Measurements from ENCODE around the gene WDCP. TPM values are rescaled to one million over a fixed set of nuclear protein-coding genes. Genes with fewer than 3 reads are reported as not detected.
A peak's percentile ranks its signal among the peaks of the same experiment; 100 is the strongest.

Gene WDCP
- total RNA-seq, 2 experiments from 2014 or later: 20.2 to 23.0 TPM

- POLR2A ChIA-PET: interaction anchor here (0.6 kb wide), 1 partner anchor 138 kb away, joined by 3 read pairs; no protein-coding TSS in a partner anchor
- TF ChIP-seq CTCF (IDR thresholded peaks at IDR 0.05): no peak
- no peak for ATAC-seq
- Mint-ChIP-seq H3K36me3 (ENCODE audit: low read depth) (peaks cover 9% of the 10 kb centered on the region), H3K27me3 (no peaks in the 10 kb centered on the region), H3K27ac (no peak overlapping the region), H3K4me3 (no peak overlapping the region), H3K4me1 (ENCODE audit: low read depth) (peaks cover 3% of the 10 kb centered on the region), H3K9me3 (no peaks in the 10 kb centered on the region)
- intact Hi-C loops (cut with micrococcal nuclease): no loop called here
- CTCF ChIA-PET: interaction anchor here (2.4 kb wide), 1 partner anchor 61 kb away, joined by 9 read pairs; the partner anchor contains the start of gene TP53I3
- no peak for DNase-seq
Measured at GRCh38 chr2:24022975-24023575, 24.1 kb downstream of the WDCP start.

- POLR2A ChIA-PET: no interaction called here
- CTCF ChIA-PET: interaction anchor here (1.3 to 2.4 kb wide), 2 partner anchors 62 to 141 kb away, joined by 4 to 9 read pairs; partner anchors contain the start of gene TP53I3
- no peak for ATAC-seq
- Mint-ChIP-seq H3K27me3 (no peaks in the 10 kb centered on the region), H3K9me3 (no peaks in the 10 kb centered on the region), H3K4me1 (ENCODE audit: low read depth) (peaks cover 3% of the 10 kb centered on the region), H3K27ac (no peak overlapping the region), H3K36me3 (ENCODE audit: low read depth) (peaks cover 9% of the 10 kb centered on the region), H3K4me3 (no peak overlapping the region)
- intact Hi-C loops (cut with micrococcal nuclease): no loop called here
- TF ChIP-seq CTCF (IDR thresholded peaks at IDR 0.05): no peak
- no peak for DNase-seq
Measured at GRCh38 chr2:24022324-24022974, 24.7 kb downstream of the WDCP start.

GRCh38 chr2:24021122-24021998 lies 25.8 kb downstream of the WDCP start:
- DNase-seq: peak; percentile 43
- Mint-ChIP-seq H3K4me3 (no peak overlapping the region), H3K9me3 (no peaks in the 10 kb centered on the region), H3K4me1 (ENCODE audit: low read depth) (peaks cover 2% of the 10 kb centered on the region), H3K36me3 (ENCODE audit: low read depth) (peaks cover 9% of the 10 kb centered on the region), H3K27me3 (no peaks in the 10 kb centered on the region), H3K27ac (no peak overlapping the region)
- ChIA-PET CTCF (interaction anchor here (1.2 to 1.3 kb wide), 2 partner anchors 63 to 142 kb away, joined by 4 read pairs; partner anchors contain the start of gene TP53I3), POLR2A (no interaction called here)
- intact Hi-C loops (cut with micrococcal nuclease): no loop called here
- TF ChIP-seq CTCF (IDR thresholded peaks at IDR 0.05): peak; percentile 38
- ATAC-seq: peak; percentile 84

- H3K4me1 Mint-ChIP-seq (ENCODE audit: low read depth): no peaks in the 10 kb centered on the region
- no peak overlapping the region for H3K27ac Mint-ChIP-seq
- intact Hi-C loops (cut with micrococcal nuclease): no loop called here
- no peak for TF ChIP-seq CTCF (IDR thresholded peaks at IDR 0.05)
- peaks cover 7% of the 10 kb centered on the region for H3K36me3 Mint-ChIP-seq (ENCODE audit: low read depth)
- DNase-seq (no peak), ATAC-seq (no peak)
- no peaks in the 10 kb centered on the region for H3K9me3 Mint-ChIP-seq
- no peaks in the 10 kb centered on the region for H3K27me3 Mint-ChIP-seq
- POLR2A ChIA-PET: no interaction called here
- no peak overlapping the region for H3K4me3 Mint-ChIP-seq
- CTCF ChIA-PET: interaction anchor here (1.2 kb wide), 1 partner anchor 64 kb away, joined by 4 read pairs; the partner anchor contains the start of gene TP53I3
Measured at GRCh38 chr2:24020244-24020643, 26.9 kb downstream of the WDCP start.
